GM06990 (cell line): ENCODE results near the gene GPR108.
A peak's percentile ranks its signal among the peaks of the same experiment; 100 is the strongest.

ENCODE experiments used
- DNase-seq: peaks from one replicate; pipeline ENCODE4 v3.0.0-alpha.2; 2011; ENCODE audit not compliant: insufficient read length; ENCODE audit errors: extremely low read depth
- H3K27me3 ChIP-seq: replicated peaks from 2 replicates; pipeline ENCODE4 v1.6.0; 2011; ENCODE audit warnings: low read length; ENCODE audit not compliant: control insufficient read depth, insufficient read depth
- H3K36me3 ChIP-seq: 2 replicates; pipeline ENCODE4 v1.5.1; 2011; ENCODE audit warnings: low read length; ENCODE audit not compliant: control insufficient read depth, insufficient read depth
- H3K4me3 ChIP-seq: replicated peaks from 2 replicates; pipeline ENCODE4 v1.5.1; 2011; ENCODE audit warnings: low read depth, mild to moderate bottlenecking, control low read depth, low read length
- TF ChIP-seq, protein P1 (sequence below): IDR thresholded peaks from 2 replicates; pipeline ENCODE4 v1.5.1; 2011; ENCODE audit warnings: low read length, control low read depth, mild to moderate bottlenecking, inconsistent platforms; ENCODE audit not compliant: insufficient read depth, poor library complexity, severe bottlenecking

GPR108 gene

DNA sequence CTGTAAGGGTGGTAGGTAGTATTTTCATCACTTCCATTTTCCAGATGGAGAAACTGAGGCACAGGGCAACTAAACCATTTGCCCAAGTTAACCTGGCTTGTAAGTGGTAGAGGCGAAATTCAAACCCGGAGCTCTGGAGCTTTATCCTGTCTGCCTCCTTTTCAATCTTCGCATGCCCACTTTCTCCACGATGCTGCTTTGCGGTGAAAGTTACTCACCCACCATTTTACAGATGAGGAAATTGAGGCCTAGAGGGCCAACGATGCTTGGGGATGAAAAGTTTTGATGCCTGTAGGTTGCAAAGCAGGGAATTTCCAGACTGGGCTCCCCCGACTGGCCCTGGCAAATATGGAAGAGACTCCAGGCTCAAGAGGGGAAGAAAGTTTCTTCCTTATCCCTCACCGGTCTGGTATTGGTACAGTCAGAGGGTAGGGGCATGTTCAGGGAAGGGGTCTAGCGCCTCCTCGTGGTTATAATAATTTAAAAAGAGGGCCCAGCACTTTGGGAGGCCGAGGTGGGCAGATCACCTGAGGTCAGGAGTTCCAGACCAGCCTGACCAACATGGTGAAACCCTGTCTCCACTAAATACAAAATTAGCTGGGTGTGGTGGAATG lies 31.7 kb upstream of the GPR108 start:
- no peak overlapping the region for H3K4me3 ChIP-seq
- no peaks in the 10 kb centered on the region for H3K36me3 ChIP-seq
- no peak for DNase-seq
- TF ChIP-seq, protein P1, sequence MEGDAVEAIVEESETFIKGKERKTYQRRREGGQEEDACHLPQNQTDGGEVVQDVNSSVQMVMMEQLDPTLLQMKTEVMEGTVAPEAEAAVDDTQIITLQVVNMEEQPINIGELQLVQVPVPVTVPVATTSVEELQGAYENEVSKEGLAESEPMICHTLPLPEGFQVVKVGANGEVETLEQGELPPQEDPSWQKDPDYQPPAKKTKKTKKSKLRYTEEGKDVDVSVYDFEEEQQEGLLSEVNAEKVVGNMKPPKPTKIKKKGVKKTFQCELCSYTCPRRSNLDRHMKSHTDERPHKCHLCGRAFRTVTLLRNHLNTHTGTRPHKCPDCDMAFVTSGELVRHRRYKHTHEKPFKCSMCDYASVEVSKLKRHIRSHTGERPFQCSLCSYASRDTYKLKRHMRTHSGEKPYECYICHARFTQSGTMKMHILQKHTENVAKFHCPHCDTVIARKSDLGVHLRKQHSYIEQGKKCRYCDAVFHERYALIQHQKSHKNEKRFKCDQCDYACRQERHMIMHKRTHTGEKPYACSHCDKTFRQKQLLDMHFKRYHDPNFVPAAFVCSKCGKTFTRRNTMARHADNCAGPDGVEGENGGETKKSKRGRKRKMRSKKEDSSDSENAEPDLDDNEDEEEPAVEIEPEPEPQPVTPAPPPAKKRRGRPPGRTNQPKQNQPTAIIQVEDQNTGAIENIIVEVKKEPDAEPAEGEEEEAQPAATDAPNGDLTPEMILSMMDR = peak; percentile 41
- no peaks in the 10 kb centered on the region for H3K27me3 ChIP-seq

DNA sequence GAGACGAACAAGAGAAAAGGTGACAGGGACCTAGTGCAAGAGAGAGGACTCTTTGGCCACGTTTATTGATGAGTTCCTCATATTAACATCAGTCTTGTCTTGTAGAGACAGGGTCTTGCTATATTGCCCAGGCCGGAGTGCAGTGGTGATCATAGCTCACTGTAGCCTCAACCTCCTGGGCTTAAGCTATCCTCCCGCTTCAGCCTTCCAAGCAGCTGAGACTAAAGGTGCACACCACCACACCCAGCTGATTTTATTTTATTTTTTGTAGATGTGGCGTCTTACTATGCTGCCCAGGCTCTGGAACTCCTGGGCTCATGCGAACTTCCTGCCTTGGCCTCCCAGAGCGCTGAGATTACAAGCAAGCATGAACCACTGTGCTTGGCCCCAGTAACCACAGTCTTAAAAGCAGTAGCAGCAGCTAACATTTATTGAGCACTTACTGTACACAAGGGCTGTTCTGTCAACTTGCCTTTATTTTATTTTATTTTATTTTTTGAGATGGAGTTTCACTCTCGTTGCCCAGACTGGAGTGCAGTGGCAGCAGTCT lies 30.9 kb upstream of the GPR108 start:
- no peak for DNase-seq
- no peaks in the 10 kb centered on the region for H3K36me3 ChIP-seq
- TF ChIP-seq, protein P1 = no peak
- H3K27me3 ChIP-seq = no peaks in the 10 kb centered on the region
- H3K4me3 ChIP-seq = peak overlapping the region; percentile 82

DNA sequence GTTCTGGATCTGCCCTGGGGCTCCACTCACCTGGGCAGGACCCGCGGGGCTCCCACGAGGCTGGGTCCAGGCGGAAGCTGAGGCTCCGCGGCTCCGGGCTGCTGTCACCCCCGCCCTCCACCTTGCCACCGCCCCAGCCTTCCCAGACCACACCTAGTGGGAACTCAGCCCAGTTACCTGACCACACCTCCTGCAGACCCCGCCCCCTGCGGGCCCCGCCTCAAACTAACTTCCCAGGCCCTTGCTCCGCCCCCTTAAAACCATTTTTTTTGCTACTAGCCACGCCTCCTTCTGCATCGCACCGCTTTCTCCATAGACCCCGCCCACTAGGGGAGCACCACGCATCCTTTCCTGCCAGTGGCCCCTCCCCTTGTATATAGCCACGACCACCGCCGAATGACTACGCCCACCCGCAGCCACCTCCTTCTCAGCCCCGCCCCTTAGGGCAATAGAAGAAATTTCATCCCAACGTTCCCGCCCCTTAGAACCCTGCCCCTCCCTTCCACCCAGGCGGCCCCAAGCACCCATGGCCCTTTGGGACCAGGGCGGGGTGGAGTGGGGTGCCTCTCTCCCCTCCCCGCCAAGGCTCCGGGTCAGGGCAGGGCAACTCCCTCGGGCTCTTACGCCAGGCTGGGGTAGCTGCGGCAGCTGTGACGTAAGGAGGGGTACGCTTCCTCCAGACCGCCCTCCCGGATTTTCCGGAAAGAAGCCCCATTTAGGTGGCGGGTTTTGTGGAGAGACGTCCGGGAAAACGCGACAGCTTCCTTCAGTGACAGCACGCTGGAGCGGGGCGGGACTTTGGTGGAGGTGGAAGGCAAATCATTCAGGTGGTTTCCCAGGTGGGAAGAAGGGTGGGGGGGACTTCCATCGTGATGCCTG lies 30.2 kb upstream of the GPR108 start, which contains the start of gene SH2D3A:
Gene SH2D3A, minus strand, starts transcription at position 79 of the 879 bp plus-strand sequence. CDS start 3,687 bp downstream, outside the sequence.
- peak within 1 kb of the TSS; percentile 82 for H3K4me3 ChIP-seq
- no peaks in the 10 kb centered on the region for H3K27me3 ChIP-seq
- TF ChIP-seq, protein P1 = no peak
- peak; percentile 93 for DNase-seq
- H3K36me3 ChIP-seq = no peaks in the 10 kb centered on the region

DNA sequence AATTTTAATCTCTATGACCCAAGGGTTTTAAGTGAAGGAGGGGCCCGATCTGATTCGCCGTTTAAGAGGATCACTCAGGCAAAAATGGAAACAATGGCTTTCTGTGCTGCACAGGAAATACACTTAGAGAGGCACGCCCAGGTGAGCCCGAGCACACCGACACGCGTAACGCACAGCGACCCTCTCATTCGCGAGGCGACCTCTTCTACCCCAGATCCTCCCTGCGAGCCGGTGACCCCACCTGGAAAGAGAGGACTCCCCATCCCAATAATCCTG lies 29.6 kb upstream of the GPR108 start:
- no peaks in the 10 kb centered on the region for H3K27me3 ChIP-seq
- TF ChIP-seq, protein P1 = no peak
- H3K4me3 ChIP-seq = peak overlapping the region; percentile 82
- H3K36me3 ChIP-seq = no peaks in the 10 kb centered on the region
- no peak for DNase-seq

DNA sequence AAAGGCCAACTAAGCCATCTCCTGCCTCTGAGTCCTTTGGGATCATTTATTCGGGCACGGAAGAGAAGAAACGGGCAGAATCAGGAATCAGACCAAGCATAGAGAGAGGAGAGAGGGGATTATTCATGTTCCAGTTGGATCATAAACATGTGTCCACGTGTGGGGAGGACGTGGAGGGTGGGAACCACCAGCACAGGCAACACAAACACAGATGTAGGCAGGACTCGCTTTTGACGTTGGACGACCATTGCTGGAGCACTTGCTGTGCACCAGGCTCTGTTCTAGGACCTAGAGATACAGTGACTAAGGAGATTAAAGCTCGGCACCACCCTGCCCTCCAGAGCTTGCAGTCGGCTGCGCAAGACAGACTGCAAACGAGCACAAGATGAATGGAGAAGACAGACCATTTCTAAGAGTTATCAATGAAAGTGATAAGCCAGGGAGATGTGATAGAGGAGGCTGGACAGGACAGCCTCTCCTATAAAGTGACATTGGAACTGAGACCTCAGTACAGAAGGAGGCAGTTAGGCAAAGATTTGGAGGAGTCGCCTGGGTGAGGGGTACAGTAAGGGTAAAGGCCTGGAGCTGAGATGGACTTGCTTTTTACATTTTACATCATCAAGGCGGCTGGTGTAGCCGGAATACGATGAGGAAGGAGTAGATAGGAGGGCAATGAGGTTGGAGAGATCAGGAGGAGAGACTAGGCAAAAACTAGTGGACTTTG lies 29.1 kb upstream of the GPR108 start:
- peak overlapping the region; percentile 82 for H3K4me3 ChIP-seq
- no peaks in the 10 kb centered on the region for H3K36me3 ChIP-seq
- no peaks in the 10 kb centered on the region for H3K27me3 ChIP-seq
- TF ChIP-seq, protein P1 = no peak
- no peak for DNase-seq
